Colonic mucosa (tissue), 4 donors: ENCODE results near the gene GCSH. TPM values are rescaled to one million over a fixed set of nuclear protein-coding genes. Genes with fewer than 3 reads are reported as not detected.

Experiments used
- DNase-seq: peaks from one replicate; pipeline ENCODE4 v3.0.0-alpha.2; 2020
- H3K27ac ChIP-seq: fragments of 200-600 bp; one replicate; pipeline ENCODE4 v1.8.0; 2021
- H3K27me3 ChIP-seq: fragments of 200-600 bp; one replicate; pipeline ENCODE4 v1.8.0; 2021
- H3K36me3 ChIP-seq: fragments of 200-600 bp; one replicate; pipeline ENCODE4 v1.8.0; 2021
- H3K4me1 ChIP-seq: fragments of 200-600 bp; one replicate; pipeline ENCODE4 v1.8.0; 2021; ENCODE audit warnings: mild to moderate bottlenecking
- H3K4me3 ChIP-seq: fragments of 200-600 bp; one replicate; pipeline ENCODE4 v1.8.0; 2021
- H3K9ac ChIP-seq, 2 donors: one replicate each; pipeline ENCODE4 v1.7.0; 2013; ENCODE audit warnings: control low read depth in 2 of 2, low read depth in 2 of 2, low read length in 2 of 2
- H3K9me3 ChIP-seq: fragments of 200-600 bp; one replicate; pipeline ENCODE4 v1.8.0; 2021
- intact Hi-C: fragments of 100-400 bp; cut with DNase I; formaldehyde crosslinking; loops from one replicate; pipeline ENCODE4 v1.14.1; 2022
- total RNA-seq, 2 donors: library from RNA; stranded (reverse); fragmentation: NEBNext Ultra II Directional in 1 of 2; extraction: Animal tissue kit (Norgen Biotek cat#: 25700) in 1 of 2; gene quantifications; one replicate each; pipeline ENCODE4 v1.2.1, GENCODE V29; 2021
- TF ChIP-seq, protein P1 (sequence below): fragments of 200-600 bp; IDR thresholded peaks from one replicate; pipeline ENCODE4 v1.8.0; 2022; ENCODE audit warnings: antibody characterized with exemption, mild to moderate bottlenecking
- donor health status: healthy.
- donor health status: DM: no; HTN: no; CAD: no.
- donor health status: DM: no; HTN: no; CAD: no.

Gene GCSH
- 10 to 100 TPM in 1 of 2 donors, 1 to 10 TPM in 1; 9.4 to 24.7 TPM for total RNA-seq

DNA sequence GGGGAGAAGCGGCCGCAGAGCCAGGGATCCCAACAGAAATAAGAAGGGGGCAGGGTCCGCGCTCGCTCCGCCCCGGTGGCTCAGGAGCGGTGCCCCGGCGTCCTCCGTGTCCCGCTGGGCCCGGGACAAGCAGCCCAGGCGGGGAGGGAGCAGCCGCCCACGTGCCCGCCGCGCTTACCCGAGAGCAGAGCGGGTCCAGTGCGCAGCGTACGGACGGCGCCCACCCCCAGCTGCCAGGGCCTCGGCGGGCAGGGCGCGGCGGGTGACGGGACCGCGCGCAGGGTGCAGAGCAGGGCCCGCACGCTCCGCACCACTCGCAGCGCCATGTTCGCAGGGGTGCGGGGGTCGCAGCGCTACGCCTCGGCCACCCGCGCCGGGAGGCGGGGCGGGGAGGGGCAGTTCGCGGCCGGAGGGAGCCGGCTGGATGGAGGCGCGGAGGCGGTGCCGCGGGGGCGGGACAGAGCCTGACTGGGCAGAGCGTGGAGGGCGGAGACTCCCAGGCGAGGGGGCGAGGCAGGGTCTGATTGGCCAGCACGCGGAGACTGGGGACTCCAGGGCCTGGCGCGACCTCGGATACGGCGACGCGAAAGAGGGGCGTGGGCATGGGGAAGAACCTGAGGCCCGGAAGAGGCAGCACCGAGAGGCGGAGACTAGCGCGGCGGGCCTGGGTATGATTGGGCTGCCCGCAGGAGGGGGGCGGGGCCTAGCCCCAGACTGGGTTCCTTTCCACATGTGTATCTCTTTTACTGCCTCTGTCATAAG, at the start of gene GCSH:
TSS of gene GCSH (minus strand) at position 443 of the 762 bp plus-strand sequence. CDS start at position 326, 117 bp downstream.
- intact Hi-C loops: loop anchor here (5.0 kb wide), 1 partner anchor 221 kb away; no protein-coding TSS in a partner anchor
- Histone ChIP-seq H3K4me3 (peak within 1 kb of the TSS; percentile 94), H3K36me3 (no peaks in the 10 kb centered on the region), H3K9ac (peak within 1 kb of the TSS; percentile 55 to 76), H3K9me3 (no peaks in the 10 kb centered on the region), H3K27ac (peak within 1 kb of the TSS; percentile 69), H3K27me3 (no peaks in the 10 kb centered on the region), H3K4me1 (no peaks in the 10 kb centered on the region)
- TF ChIP-seq, protein P1, sequence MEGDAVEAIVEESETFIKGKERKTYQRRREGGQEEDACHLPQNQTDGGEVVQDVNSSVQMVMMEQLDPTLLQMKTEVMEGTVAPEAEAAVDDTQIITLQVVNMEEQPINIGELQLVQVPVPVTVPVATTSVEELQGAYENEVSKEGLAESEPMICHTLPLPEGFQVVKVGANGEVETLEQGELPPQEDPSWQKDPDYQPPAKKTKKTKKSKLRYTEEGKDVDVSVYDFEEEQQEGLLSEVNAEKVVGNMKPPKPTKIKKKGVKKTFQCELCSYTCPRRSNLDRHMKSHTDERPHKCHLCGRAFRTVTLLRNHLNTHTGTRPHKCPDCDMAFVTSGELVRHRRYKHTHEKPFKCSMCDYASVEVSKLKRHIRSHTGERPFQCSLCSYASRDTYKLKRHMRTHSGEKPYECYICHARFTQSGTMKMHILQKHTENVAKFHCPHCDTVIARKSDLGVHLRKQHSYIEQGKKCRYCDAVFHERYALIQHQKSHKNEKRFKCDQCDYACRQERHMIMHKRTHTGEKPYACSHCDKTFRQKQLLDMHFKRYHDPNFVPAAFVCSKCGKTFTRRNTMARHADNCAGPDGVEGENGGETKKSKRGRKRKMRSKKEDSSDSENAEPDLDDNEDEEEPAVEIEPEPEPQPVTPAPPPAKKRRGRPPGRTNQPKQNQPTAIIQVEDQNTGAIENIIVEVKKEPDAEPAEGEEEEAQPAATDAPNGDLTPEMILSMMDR: no peak
- peak; percentile 99 for DNase-seq

DNA sequence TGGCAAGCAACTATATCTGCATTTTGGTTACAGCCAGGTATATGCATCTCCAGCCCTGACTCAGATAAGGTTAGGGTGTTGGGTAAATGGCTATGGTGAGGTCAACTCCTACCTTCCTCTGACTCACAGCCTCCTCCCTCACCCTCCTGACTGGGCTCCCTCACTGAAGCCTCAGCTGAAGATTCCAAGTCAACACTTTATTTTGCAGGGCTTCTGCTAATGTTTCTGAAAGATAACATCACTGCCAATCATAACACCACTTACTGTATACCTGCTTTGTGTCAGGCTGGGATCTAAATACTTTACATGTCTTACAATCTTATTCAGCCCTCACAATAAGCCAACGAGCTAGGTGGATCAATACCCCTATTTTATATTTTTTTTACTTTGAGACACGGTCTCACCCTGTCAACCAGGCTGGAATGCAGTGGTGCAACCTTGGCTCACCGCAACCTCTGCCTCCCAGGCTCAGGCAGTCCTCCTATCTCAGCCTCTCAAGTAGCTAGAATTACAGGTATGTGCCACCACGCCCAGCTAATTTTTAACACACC, 47.8 kb upstream of the GCSH start:
- H3K27me3 ChIP-seq: no peaks in the 10 kb centered on the region
- no peak overlapping the region for H3K27ac ChIP-seq
- no peaks in the 10 kb centered on the region for H3K36me3 ChIP-seq
- no peaks in the 10 kb centered on the region for H3K4me1 ChIP-seq
- no peaks in the 10 kb centered on the region for H3K9me3 ChIP-seq
- TF ChIP-seq, protein P1: no peak
- intact Hi-C loops: no loop called here
- no peak overlapping the region for H3K4me3 ChIP-seq
- DNase-seq: no peak
- no peak overlapping the region for H3K9ac ChIP-seq

DNA sequence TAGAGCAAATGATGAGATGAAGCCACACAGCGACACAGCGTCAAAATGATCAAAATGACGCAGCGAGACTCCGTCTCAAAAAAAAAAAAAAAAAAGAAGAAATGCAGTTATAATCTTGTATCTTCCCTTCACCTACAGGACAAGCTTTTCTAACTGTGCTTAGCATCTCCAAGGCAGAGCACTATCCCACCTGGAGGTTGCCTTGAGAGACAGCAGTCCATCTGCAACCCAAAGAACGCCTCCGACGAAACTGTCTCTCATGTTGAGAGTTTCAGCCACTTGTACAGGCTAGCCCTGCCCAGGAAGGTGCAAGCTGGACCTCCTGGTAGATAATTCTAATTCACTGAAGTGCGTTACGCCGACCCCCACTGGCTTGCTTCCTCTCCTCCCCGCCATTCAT, 46.7 kb upstream of the GCSH start:
- TF ChIP-seq, protein P1: no peak
- no peak overlapping the region for H3K27ac ChIP-seq
- H3K9ac ChIP-seq: no peak overlapping the region
- H3K36me3 ChIP-seq: no peaks in the 10 kb centered on the region
- H3K9me3 ChIP-seq: no peaks in the 10 kb centered on the region
- intact Hi-C loops: no loop called here
- no peaks in the 10 kb centered on the region for H3K4me1 ChIP-seq
- H3K27me3 ChIP-seq: no peaks in the 10 kb centered on the region
- no peak for DNase-seq
- no peak overlapping the region for H3K4me3 ChIP-seq

DNA sequence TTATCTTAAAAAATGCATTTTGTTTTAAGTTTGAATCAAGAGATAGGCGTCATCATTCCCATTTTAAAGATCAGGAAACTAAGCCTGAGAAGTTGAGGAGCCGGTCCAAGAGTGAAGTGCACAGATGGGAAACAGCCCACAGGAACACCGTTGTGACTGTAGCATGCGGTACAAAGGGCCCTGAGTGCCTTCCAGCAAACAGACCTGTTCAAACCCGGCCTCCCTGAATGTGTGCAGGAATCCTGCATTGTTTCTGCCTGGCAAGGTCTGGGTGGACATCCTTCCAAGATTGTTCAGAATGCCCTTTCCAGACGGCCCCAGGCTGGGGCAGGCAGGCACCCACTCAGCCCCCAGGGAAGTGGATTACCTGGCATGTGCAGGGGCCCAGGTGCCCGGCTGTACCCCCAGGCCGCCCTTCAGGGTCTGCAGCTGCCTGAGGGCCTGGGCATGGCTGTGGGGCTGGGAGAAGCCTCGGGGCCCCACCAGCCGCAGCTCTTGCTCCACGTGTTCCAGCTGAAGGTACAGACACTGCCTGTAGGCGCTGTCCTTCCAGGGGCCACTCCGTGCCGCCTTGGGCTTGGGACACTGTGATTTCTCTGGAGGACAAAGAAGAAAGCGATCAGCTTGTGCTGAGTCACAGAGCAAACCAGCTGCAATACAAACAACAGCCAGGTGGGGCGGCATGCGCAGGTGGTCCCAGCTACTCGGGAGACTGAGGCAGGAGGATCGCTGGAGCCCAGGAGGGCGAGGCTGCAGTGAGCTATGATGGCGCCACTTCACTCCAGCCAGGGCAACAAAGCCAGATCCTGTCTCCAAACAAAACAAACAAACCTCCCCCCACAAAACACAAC, 45.0 kb upstream of the GCSH start:
- H3K27me3 ChIP-seq: no peaks in the 10 kb centered on the region
- intact Hi-C loops: no loop called here
- no peaks in the 10 kb centered on the region for H3K9me3 ChIP-seq
- no peaks in the 10 kb centered on the region for H3K36me3 ChIP-seq
- no peak overlapping the region for H3K9ac ChIP-seq
- no peak overlapping the region for H3K27ac ChIP-seq
- no peaks in the 10 kb centered on the region for H3K4me1 ChIP-seq
- no peak overlapping the region for H3K4me3 ChIP-seq
- no peak for DNase-seq
- TF ChIP-seq, protein P1: no peak

DNA sequence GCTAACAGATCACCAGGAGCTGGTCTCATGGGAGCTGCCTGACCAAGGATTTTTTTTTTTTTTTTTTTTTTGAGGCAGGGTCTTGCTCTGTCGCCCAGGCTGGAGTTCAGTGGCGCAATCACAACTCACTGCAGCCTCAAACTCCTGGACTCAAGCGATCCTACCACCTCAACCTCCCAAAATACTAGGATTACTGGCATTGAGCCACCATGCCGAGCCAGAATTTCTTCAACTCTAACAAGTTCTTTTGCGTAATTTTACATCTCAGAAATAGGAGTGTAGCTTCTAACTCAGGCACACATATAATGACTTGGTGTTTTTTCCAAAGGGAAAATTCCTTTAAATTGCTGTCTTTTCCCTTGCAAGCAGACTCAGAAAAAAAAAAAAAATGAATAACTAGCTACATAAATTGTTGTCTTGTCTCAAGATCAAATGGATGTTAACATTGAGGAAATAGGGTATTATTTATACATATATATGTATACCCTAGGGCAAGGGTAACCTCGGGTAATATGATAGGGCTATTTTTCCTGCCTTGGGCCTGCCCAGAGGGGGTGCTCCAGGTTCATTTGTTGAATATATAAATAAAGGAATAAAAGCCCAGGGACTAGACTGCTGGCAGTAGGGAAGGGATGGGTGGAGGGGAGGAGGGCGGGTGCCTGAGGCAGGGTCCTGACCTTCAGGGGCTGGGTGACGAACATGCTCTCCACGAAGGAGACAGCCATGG, 42.8 kb upstream of the GCSH start:
- H3K36me3 ChIP-seq: no peaks in the 10 kb centered on the region
- H3K9ac ChIP-seq: no peak overlapping the region
- DNase-seq: no peak
- no peaks in the 10 kb centered on the region for H3K4me1 ChIP-seq
- no peak overlapping the region for H3K27ac ChIP-seq
- no peaks in the 10 kb centered on the region for H3K27me3 ChIP-seq
- intact Hi-C loops: no loop called here
- H3K9me3 ChIP-seq: no peaks in the 10 kb centered on the region
- TF ChIP-seq, protein P1: no peak
- no peak overlapping the region for H3K4me3 ChIP-seq
